HepG2 (cell line): Measurements from ENCODE around the gene NELL2. TPM values are rescaled to one million over a fixed set of nuclear protein-coding genes. Genes with fewer than 3 reads are reported as not detected.

Experiments
- ATAC-seq: fragments of 200-7000 bp; cut with Tn5 transposase; 3 replicates; pipeline ENCODE4 v1.9.1; 2020; ENCODE audit warnings: mild to moderate bottlenecking, moderate library complexity
- BruUV-seq: library from RNA; stranded (reverse); fragments of 400-500 nt; replicated peaks from 2 replicates; lab custom pipeline; 2021; lab: Mats Ljungman, UMichigan
- CTCF ChIA-PET: fragments of 300-600 bp; formaldehyde crosslinking; extraction: SDS; loops from one replicate; lab custom pipeline; 2021; ENCODE audit warnings: low total read pairs, inconsistent platforms, low intra/inter-chr PET ratio; lab: Yijun Ruan, JAX
- POLR2A ChIA-PET: fragments of 350-600 bp; sonication (Branson Sonifier 250); formaldehyde crosslinking; loops from one replicate; lab custom pipeline; 2020; ENCODE audit warnings: antibody characterized with exemption, inconsistent platforms; lab: Yijun Ruan, JAX
- DNase-seq: peaks from one replicate; pipeline ENCODE4 v3.0.0-alpha.2; 2015; ENCODE audit warnings: low spot score
- FAIRE-seq: peaks from 3 replicates; lab custom pipeline; 2011; peaks lifted over from hg19 to GRCh38; lab: Jason Lieb, UNC
- H2AFZ ChIP-seq: one replicate; pipeline ENCODE4 v1.6.1; 2011; ENCODE audit warnings: low read length, inconsistent platforms
- H3K27ac ChIP-seq: fragments of 300-600 bp; 3 replicates; pipeline ENCODE4 v1.8.0; 2011; ENCODE audit warnings: mixed run types, mild to moderate bottlenecking, mixed read lengths, low read length, inconsistent platforms; ENCODE audit not compliant: insufficient read depth; ENCODE audit errors: extremely low read length
- H3K27me3 ChIP-seq, 2 experiments: fragments of 200-600 bp in 1 of 2; 2 replicates in 1 of 2; 3 replicates in 1 of 2; pipeline versions ENCODE4 v1.6.0 to v1.8.0; 2011; ENCODE audit warnings: low read length in 2 of 2, mild to moderate bottlenecking in 2 of 2, moderate library complexity in 2 of 2, inconsistent platforms in 1 of 2; ENCODE audit not compliant: insufficient read depth in 2 of 2, control insufficient read depth in 1 of 2
- H3K36me3 ChIP-seq, 2 experiments: fragments of 200-600 bp in 1 of 2; replicated peaks in 1 of 2; 2 replicates in 1 of 2; 3 replicates in 1 of 2; pipeline versions ENCODE4 v1.5.1 to v1.8.0; 2011; ENCODE audit warnings: low read length in 2 of 2, inconsistent platforms in 1 of 2; ENCODE audit not compliant: insufficient read depth in 2 of 2, control insufficient read depth in 1 of 2
- H3K4me1 ChIP-seq: 2 replicates; pipeline ENCODE4 v1.5.1; 2012; ENCODE audit warnings: low read length, inconsistent platforms; ENCODE audit not compliant: insufficient read depth
- H3K4me2 ChIP-seq: 2 replicates; pipeline ENCODE4 v1.6.0; 2011; ENCODE audit warnings: low read depth, low read length, inconsistent platforms
- H3K4me3 ChIP-seq, 3 experiments: fragments of 200-600 bp in 1 of 3; sonication (generic), shearing (Covaris generic) in 1 of 3; replicated peaks in 1 of 3; 2 replicates each; pipeline ENCODE4 v1.5.1; 2011 to 2016; ENCODE audit warnings: low read length in 3 of 3, inconsistent platforms in 2 of 3, low read depth in 2 of 3, mild to moderate bottlenecking in 2 of 3, control low read depth in 1 of 3, mixed read lengths in 1 of 3; ENCODE audit not compliant: insufficient read depth in 1 of 3
- H3K79me2 ChIP-seq: one replicate; pipeline ENCODE4 v1.6.1; 2011; ENCODE audit warnings: low read length, inconsistent platforms; ENCODE audit not compliant: insufficient read depth
- H3K9ac ChIP-seq: 2 replicates; pipeline ENCODE4 v1.6.0; 2011; ENCODE audit warnings: mild to moderate bottlenecking, low read depth, low read length, inconsistent platforms; ENCODE audit not compliant: insufficient read depth
- H3K9me3 ChIP-seq: 2 replicates; pipeline ENCODE4 v1.5.1; 2012; ENCODE audit warnings: mild to moderate bottlenecking, low read length
- H4K20me1 ChIP-seq: 2 replicates; pipeline ENCODE4 v1.6.0; 2011; ENCODE audit warnings: inconsistent platforms, mild to moderate bottlenecking, low read length, moderate library complexity; ENCODE audit not compliant: insufficient read depth
- CTCF ChIP-seq: sonication (generic); formaldehyde crosslinking; IDR thresholded peaks from 2 replicates; pipeline ENCODE4 v1.5.0; 2020; ENCODE audit warnings: mild to moderate bottlenecking, missing genetic modification reagents, moderate library complexity
- E2F5 ChIP-seq: sonication (generic); formaldehyde crosslinking; conservative IDR thresholded peaks from 2 replicates; pipeline ENCODE4 v1.4.0; 2020; ENCODE audit warnings: missing genetic modification reagents
- ISL2 ChIP-seq: sonication (generic); formaldehyde crosslinking; IDR thresholded peaks from 2 replicates; pipeline ENCODE4 v1.5.0; 2020; ENCODE audit warnings: missing genetic modification reagents
- MXD1 ChIP-seq: sonication (generic); formaldehyde crosslinking; IDR thresholded peaks from 2 replicates; pipeline ENCODE4 v1.4.0; 2020; ENCODE audit warnings: mild to moderate bottlenecking, missing genetic modification reagents
- STAG1 ChIP-seq: sonication (generic); formaldehyde crosslinking; IDR thresholded peaks from 2 replicates; pipeline ENCODE4 v1.4.0; 2020; ENCODE audit warnings: missing genetic modification reagents
- ZNF142 ChIP-seq: sonication (generic); formaldehyde crosslinking; IDR thresholded peaks from 2 replicates; pipeline ENCODE4 v1.4.0; 2020; ENCODE audit warnings: missing genetic modification reagents
- WGBS: methylation state at CpG from one replicate; pipeline ENCODE4 v1.1.6; 2017; ENCODE audit warnings: low lambda C conversion rate; 5-methylcytosine and 5-hydroxymethylcytosine counted together
- in situ Hi-C: cut with HindIII; loops from 2 replicates; pipeline ENCODE4 v1.10.0; 2017; ENCODE audit warnings: low pct_unique_long_range_greater_than_20kb; ENCODE audit not compliant: extremely low pct_ligation_motif_present
- intact Hi-C: fragments of 100-400 bp; cut with micrococcal nuclease; formaldehyde crosslinking; loops from one replicate; pipeline ENCODE4 v1.10.0; 2022; ENCODE audit not compliant: unreplicated experiment
- polyA plus RNA-seq, 8 experiments: library from polyadenylated mRNA; depleted of rRNA in 3 of 8; stranded (reverse) in 7 of 8; unstranded in 1 of 8; fragments of >200 nt; fragmentation: Illumina TruSeq in 4 of 8; extraction: Trizol in 4 of 8; gene quantifications; 2 replicates each; pipeline versions ENCODE4 v1.2.1 to v1.2.3, GENCODE V29; 2011 to 2016; ENCODE audit warnings: low read depth in 4 of 8, missing spikeins in 1 of 8, mixed read lengths in 1 of 8; ENCODE audit not compliant: insufficient read depth in 1 of 8
- total RNA-seq, 5 experiments: library from RNA; depleted of rRNA; stranded (reverse); fragments of >200 nt; fragmentation: Illumina TruSeq; extraction: Trizol; gene quantifications; 2 replicates each; pipeline ENCODE4 v1.2.3, GENCODE V29; 2016; ENCODE audit warnings: low read depth in 1 of 5

The NELL2 gene
- total and polyA plus RNA-seq, 2 of the 13 experiments (the other 11 are each of a cell fraction or from before 2014, with no cell fraction given), result 0.11 TPM; not detected in 1

GRCh38 chr12:44497044-44497443, 379.1 kb downstream of the NELL2 start:
- no peaks in the 10 kb centered on the region for H3K27me3 ChIP-seq
- H3K4me1 ChIP-seq, result no peaks in the 10 kb centered on the region
- no TSS peak for BruUV-seq
- WGBS, result 6% methylated on average over 1 of the region's 1 CpG
- no peaks in the 10 kb centered on the region for H4K20me1 ChIP-seq
- CTCF ChIA-PET, result no interaction called here
- intact Hi-C loops, result no loop called here
- POLR2A ChIA-PET, result no interaction called here
- DNase-seq, result no peak
- TF ChIP-seq ZNF142 (CRISPR knock-in tag) (no peak), STAG1 (CRISPR knock-in tag) (peak; percentile 9; the same call in 1 of the 2 replicates), E2F5 (no peak), ISL2 (CRISPR knock-in tag) (no peak), CTCF (CRISPR knock-in tag) (0 out of 2 replicates have a peak, but pooled peaks have one; percentile 11), MXD1 (CRISPR knock-in tag) (no peak)
- H3K4me2 ChIP-seq, result no peak overlapping the region
- H3K36me3 ChIP-seq, result no peaks in the 10 kb centered on the region
- in situ Hi-C loops, result no loop called here
- no peak for FAIRE-seq
- H3K9me3 ChIP-seq, result no peaks in the 10 kb centered on the region
- H3K4me3 ChIP-seq, result no peak overlapping the region
- H3K9ac ChIP-seq, result no peak overlapping the region
- peak; percentile 41; the same call in 1 of the 3 replicates for ATAC-seq
- no peaks in the 10 kb centered on the region for H3K79me2 ChIP-seq
- no peak overlapping the region for H3K27ac ChIP-seq
- H2AFZ ChIP-seq, result no peak overlapping the region
